AG08395 (cell line): ENCODE results near the gene LPIN2.
A peak's percentile ranks its signal among the peaks of the same experiment; 100 is the strongest.
"Not testable (repeated sequence)": the region's sequence is repeated elsewhere in the genome, so short reads cannot be mapped to it uniquely, and the experiment has no call there.

ENCODE experiments used
- DNase-seq: peaks from one replicate; pipeline ENCODE4 v3.0.0; 2012; ENCODE audit warnings: mixed read lengths, low spot score

Gene LPIN2

GRCh38 chr18:3007491-3007890 lies 5.5 kb downstream of the LPIN2 start:
- DNase-seq = no peak

GRCh38 chr18:3005462-3005861 lies 7.5 kb downstream of the LPIN2 start:
- DNase-seq = no peak

- DNase-seq = not testable (repeated sequence)
Observed at GRCh38 chr18:3003766-3004165, 9.2 kb downstream of the LPIN2 start.

GRCh38 chr18:3002732-3003131 lies 10.2 kb downstream of the LPIN2 start:
- no peak for DNase-seq

- DNase-seq = no peak
Observed at GRCh38 chr18:2998644-2999043, 14.3 kb downstream of the LPIN2 start.

- no peak for DNase-seq
Observed at GRCh38 chr18:2997846-2998564, 14.9 kb downstream of the LPIN2 start.

GRCh38 chr18:2997429-2997828 lies 15.5 kb downstream of the LPIN2 start:
- DNase-seq = no peak

- no peak for DNase-seq
Observed at GRCh38 chr18:2994603-2995432, 18.1 kb downstream of the LPIN2 start.

- no peak for DNase-seq
Observed at GRCh38 chr18:2994020-2994589, 18.8 kb downstream of the LPIN2 start.

- no peak for DNase-seq
Observed at GRCh38 chr18:2992995-2993877, 19.7 kb downstream of the LPIN2 start.

- no peak for DNase-seq
Observed at GRCh38 chr18:2990956-2991640, 21.8 kb downstream of the LPIN2 start.

- peak; percentile 76 for DNase-seq
Observed at GRCh38 chr18:2987876-2988790, 24.8 kb downstream of the LPIN2 start.

GRCh38 chr18:2986150-2986865 lies 26.6 kb downstream of the LPIN2 start:
- no peak for DNase-seq

GRCh38 chr18:2985628-2986027 lies 27.3 kb downstream of the LPIN2 start:
- no peak for DNase-seq

GRCh38 chr18:2984703-2985261 lies 28.2 kb downstream of the LPIN2 start:
- DNase-seq = no peak

GRCh38 chr18:2984091-2984490 lies 28.9 kb downstream of the LPIN2 start:
- DNase-seq = no peak

- no peak for DNase-seq
Observed at GRCh38 chr18:2983296-2983695, 29.6 kb downstream of the LPIN2 start.

- no peak for DNase-seq
Observed at GRCh38 chr18:2982452-2983269, 30.3 kb downstream of the LPIN2 start.
